SU-DHL-6 (cell line): ENCODE results near the gene COL24A1.

Experiments used
- H2AFZ ChIP-seq: fragments of 200-600 bp; sonication (generic); 2 replicates; pipeline ENCODE4 v1.6.1; 2014; ENCODE audit warnings: low read depth, mild to moderate bottlenecking, moderate library complexity, mixed read lengths, antibody characterized with exemption, low read length; ENCODE audit not compliant: severe bottlenecking
- H3F3A ChIP-seq: fragments of 200-600 bp; shearing (Covaris generic); 2 replicates; pipeline ENCODE4 v1.6.0; 2016; ENCODE audit warnings: antibody characterized with exemption, mild to moderate bottlenecking; ENCODE audit not compliant: insufficient read depth
- H3K27ac ChIP-seq: fragments of 200-600 bp; sonication (generic); 2 replicates; pipeline ENCODE4 v1.5.1; 2016; ENCODE audit warnings: low read depth, mild to moderate bottlenecking, low read length, moderate library complexity, mixed read lengths
- H3K27me3 ChIP-seq: fragments of 200-600 bp; sonication (generic), shearing (Covaris generic); 2 replicates; pipeline ENCODE4 v1.6.0; 2014; ENCODE audit warnings: mild to moderate bottlenecking, low read length
- H3K36me3 ChIP-seq: fragments of 200-600 bp; sonication (generic); 2 replicates; pipeline ENCODE4 v1.6.1; 2014; ENCODE audit warnings: mild to moderate bottlenecking, low read length, mixed read lengths
- H3K4me2 ChIP-seq: fragments of 300-600, 200-600 bp; shearing (Covaris generic), sonication (generic); 2 replicates; pipeline ENCODE4 v1.6.0; 2014; ENCODE audit warnings: low read length, low read depth, mild to moderate bottlenecking; ENCODE audit not compliant: poor library complexity, severe bottlenecking
- H3K4me3 ChIP-seq: fragments of 200-600 bp; sonication (generic); 2 replicates; pipeline ENCODE4 v1.5.1; 2014; ENCODE audit warnings: antibody characterized with exemption, low read length, mild to moderate bottlenecking, mixed read lengths; ENCODE audit not compliant: insufficient read depth, poor library complexity, severe bottlenecking
- H3K79me2 ChIP-seq: fragments of 200-600 bp; sonication (generic); 2 replicates; pipeline ENCODE4 v1.6.1; 2014; ENCODE audit warnings: mild to moderate bottlenecking, low read length, moderate library complexity; ENCODE audit not compliant: insufficient read depth
- H3K9ac ChIP-seq: fragments of 200-600 bp; sonication (generic); 2 replicates; pipeline ENCODE4 v1.7.0; 2014; ENCODE audit warnings: mild to moderate bottlenecking, low read length
- H3K9me2 ChIP-seq: fragments of 200-600 bp; sonication (generic); replicated peaks from 2 replicates; pipeline ENCODE4 v1.6.1; 2014; ENCODE audit warnings: low read length; ENCODE audit not compliant: insufficient read depth
- H3K9me3 ChIP-seq: fragments of 200-600 bp; sonication (generic); 2 replicates; pipeline ENCODE4 v1.6.1; 2014; ENCODE audit warnings: low read length, mixed read lengths; ENCODE audit not compliant: insufficient read depth
- H4K20me1 ChIP-seq: fragments of 200-600 bp; sonication (generic); 2 replicates; pipeline ENCODE4 v1.6.1; 2014; ENCODE audit warnings: low read depth, mild to moderate bottlenecking, antibody characterized with exemption, low read length, moderate library complexity, mixed read lengths
- CTCF ChIP-seq: fragments of 200-600 bp; sonication (generic); IDR thresholded peaks from one replicate; pipeline ENCODE4 v1.5.1; 2017; ENCODE audit warnings: antibody characterized with exemption, mild to moderate bottlenecking, low read length, moderate library complexity; ENCODE audit not compliant: insufficient read depth, poor library complexity, severe bottlenecking
- EZH2phosphoT487 ChIP-seq: fragments of 200-600 bp; sonication (generic), shearing (Covaris generic); conservative IDR thresholded peaks from 2 replicates; pipeline ENCODE4 v1.6.1; 2018; ENCODE audit warnings: mild to moderate bottlenecking, antibody characterized with exemption, low read length, moderate library complexity, mixed read lengths

COL24A1 gene

GRCh38 chr1:86140281-86140880 lies 16.2 kb downstream of the COL24A1 start:
- Histone ChIP-seq H2AFZ (no peak overlapping the region), H3K9me3 (no peaks in the 10 kb centered on the region), H4K20me1 (no peaks in the 10 kb centered on the region), H3K79me2 (no peaks in the 10 kb centered on the region), H3F3A (no peaks in the 10 kb centered on the region), H3K27ac (no peak overlapping the region), H3K4me2 (no peak overlapping the region), H3K4me3 (no peak overlapping the region), H3K9ac (no peak overlapping the region), H3K36me3 (no peaks in the 10 kb centered on the region), H3K9me2 (no peaks in the 10 kb centered on the region), H3K27me3 (no peaks in the 10 kb centered on the region)
- no peak for TF ChIP-seq CTCF
- no peak for TF ChIP-seq EZH2phosphoT487

- Histone ChIP-seq H3K4me3 (no peak overlapping the region), H2AFZ (no peak overlapping the region), H3K27me3 (no peaks in the 10 kb centered on the region), H3K79me2 (no peaks in the 10 kb centered on the region), H3F3A (no peaks in the 10 kb centered on the region), H3K9ac (no peak overlapping the region), H3K27ac (no peak overlapping the region), H3K9me2 (no peaks in the 10 kb centered on the region), H4K20me1 (no peaks in the 10 kb centered on the region), H3K9me3 (no peaks in the 10 kb centered on the region), H3K4me2 (no peak overlapping the region), H3K36me3 (no peaks in the 10 kb centered on the region)
- TF ChIP-seq EZH2phosphoT487 = no peak
- no peak for TF ChIP-seq CTCF
Observed at GRCh38 chr1:86138746-86139145, 17.8 kb downstream of the COL24A1 start.

GRCh38 chr1:86137436-86137835 lies 19.1 kb downstream of the COL24A1 start:
- H3K36me3 ChIP-seq = no peaks in the 10 kb centered on the region
- no peaks in the 10 kb centered on the region for H3K79me2 ChIP-seq
- H3K9ac ChIP-seq = no peak overlapping the region
- H3F3A ChIP-seq = no peaks in the 10 kb centered on the region
- H4K20me1 ChIP-seq = no peaks in the 10 kb centered on the region
- no peak overlapping the region for H3K4me2 ChIP-seq
- no peak overlapping the region for H3K4me3 ChIP-seq
- H3K27me3 ChIP-seq = no peaks in the 10 kb centered on the region
- TF ChIP-seq CTCF (no peak), EZH2phosphoT487 (no peak)
- H3K9me2 ChIP-seq = no peaks in the 10 kb centered on the region
- H3K9me3 ChIP-seq = no peaks in the 10 kb centered on the region
- no peak overlapping the region for H2AFZ ChIP-seq
- H3K27ac ChIP-seq = no peak overlapping the region
